Small intestine (tissue), 7 donors: ENCODE measurements around the gene TPX2. TPM values are rescaled to one million over a fixed set of nuclear protein-coding genes. Genes with fewer than 3 reads are reported as not detected.
A peak's percentile ranks its signal among the peaks of the same experiment; 100 is the strongest.
"Not testable (repeated sequence)": the region's sequence is repeated elsewhere in the genome, so short reads cannot be mapped to it uniquely, and the experiment has no call there.

ENCODE experiments used
- DNase-seq, 2 donors: peaks; one replicate each; pipeline versions ENCODE4 v3.0.0 to v3.0.0-alpha.2; 2013
- FAIRE-seq: peaks from 2 replicates; lab custom pipeline; 2012; peaks lifted over from hg19 to GRCh38; lab: Jason Lieb, UNC
- H3K27ac ChIP-seq, 3 donors: one replicate each; pipeline ENCODE4 v1.5.1; 2013; ENCODE audit warnings: low read length in 2 of 3, mild to moderate bottlenecking in 2 of 3, control low read depth in 1 of 3, inconsistent platforms in 1 of 3, low read depth in 1 of 3, moderate library complexity in 1 of 3
- H3K27me3 ChIP-seq, 3 donors: one replicate each; pipeline ENCODE4 v1.6.1; 2013; ENCODE audit warnings: low read length in 3 of 3, inconsistent platforms in 1 of 3; ENCODE audit not compliant: control insufficient read depth in 3 of 3, insufficient read depth in 3 of 3
- H3K36me3 ChIP-seq, 3 donors: one replicate each; pipeline ENCODE4 v1.6.1; 2013; ENCODE audit warnings: low read length in 3 of 3, inconsistent platforms in 1 of 3, low read depth in 1 of 3, mild to moderate bottlenecking in 1 of 3, moderate library complexity in 1 of 3; ENCODE audit not compliant: control insufficient read depth in 3 of 3, insufficient read depth in 2 of 3
- H3K4me1 ChIP-seq, 3 donors: one replicate each; pipeline ENCODE4 v1.6.1; 2013; ENCODE audit warnings: low read length in 2 of 3, inconsistent platforms in 1 of 3, low read depth in 1 of 3, mild to moderate bottlenecking in 1 of 3, moderate library complexity in 1 of 3; ENCODE audit not compliant: control insufficient read depth in 3 of 3, insufficient read depth in 2 of 3
- H3K4me3 ChIP-seq, 3 donors: one replicate each; pipeline ENCODE4 v1.5.1; 2013; ENCODE audit warnings: low read length in 3 of 3, control low read depth in 1 of 3, inconsistent platforms in 1 of 3, low read depth in 1 of 3, mild to moderate bottlenecking in 1 of 3, moderate library complexity in 1 of 3
- H3K9me3 ChIP-seq, 2 donors: one replicate each; pipeline ENCODE4 v1.6.1; 2013; ENCODE audit warnings: low read depth in 1 of 2, low read length in 1 of 2; ENCODE audit not compliant: control insufficient read depth in 2 of 2, insufficient read depth in 1 of 2
- WGBS, 3 donors: extraction: QIAGEN DNeasy Blood & Tissue Kit; methylation state at CpG; one replicate each; pipeline ENCODE4 v1.1.7; 2013; 5-methylcytosine and 5-hydroxymethylcytosine counted together
- polyA plus RNA-seq, 4 donors: library from polyadenylated mRNA; stranded (reverse) in 3 of 4; unstranded in 1 of 4; fragments of 200-250 nt in 3 of 4; fragments of 120-200 nt in 1 of 4; gene quantifications; one replicate each; pipeline versions ENCODE4 v1.2.1 to v1.2.3, GENCODE V29; 2013
- donor health status: healthy with polysubstance abuse.
- donor health status: control.
- donor health status: control.
- donor health status: Bipolar disorder and iron deficiency.
- donor health status: healthy.

Gene TPX2
- polyA plus RNA-seq, 4 donors: 0.81 to 27.8 (median 12.1) TPM

DNA sequence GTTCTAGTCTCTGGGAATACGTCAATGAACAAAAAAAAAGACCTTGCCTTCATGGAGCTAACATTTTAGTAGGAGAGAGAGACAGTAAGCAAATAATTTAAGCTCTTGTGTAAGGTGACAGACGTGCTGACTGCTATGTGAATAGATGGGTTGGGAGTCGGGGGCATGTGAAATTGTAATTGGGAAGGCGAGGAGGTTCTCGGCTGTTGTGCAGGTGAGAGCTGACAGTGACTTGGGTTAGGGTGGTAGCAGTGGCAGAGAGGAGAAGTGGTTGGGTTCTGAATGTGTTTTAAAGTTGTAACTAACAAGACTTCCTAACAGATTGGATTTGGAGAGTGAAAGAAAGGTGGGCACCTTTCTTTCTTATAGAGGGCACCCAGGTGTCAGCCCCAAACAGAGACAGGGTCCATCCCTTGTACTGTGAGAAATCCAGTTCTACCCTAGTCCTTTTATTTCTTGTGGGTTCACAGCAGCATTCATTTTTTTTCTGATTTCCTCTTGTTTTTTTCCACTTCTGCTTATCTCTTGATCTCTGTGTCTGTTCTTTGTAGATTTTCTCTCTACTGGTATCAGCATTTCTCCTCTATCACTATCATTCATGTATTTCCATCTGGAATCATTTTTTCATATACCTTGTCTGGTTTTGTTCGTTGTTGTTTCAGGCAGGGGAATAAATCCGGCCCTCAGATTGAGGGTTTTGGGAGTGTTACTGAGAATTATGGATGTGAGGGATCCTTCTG, 64.6 kb downstream of the TPX2 start:
- H3K9me3 ChIP-seq: no peaks in the 10 kb centered on the region
- H3K4me3 ChIP-seq: no peak overlapping the region
- DNase-seq (no peak), FAIRE-seq (no peak)
- WGBS, 3 donors: 88 to 91% (median 91%) methylated on average over 7 of the region's 7 CpGs
- H3K27me3 ChIP-seq: no peaks in the 10 kb centered on the region
- H3K4me1 ChIP-seq: no peaks in the 10 kb centered on the region
- H3K36me3 ChIP-seq: peaks cover 0 to 9% (median 4%) of the 10 kb centered on the region in 3 donors
- H3K27ac ChIP-seq: no peak overlapping the region

DNA sequence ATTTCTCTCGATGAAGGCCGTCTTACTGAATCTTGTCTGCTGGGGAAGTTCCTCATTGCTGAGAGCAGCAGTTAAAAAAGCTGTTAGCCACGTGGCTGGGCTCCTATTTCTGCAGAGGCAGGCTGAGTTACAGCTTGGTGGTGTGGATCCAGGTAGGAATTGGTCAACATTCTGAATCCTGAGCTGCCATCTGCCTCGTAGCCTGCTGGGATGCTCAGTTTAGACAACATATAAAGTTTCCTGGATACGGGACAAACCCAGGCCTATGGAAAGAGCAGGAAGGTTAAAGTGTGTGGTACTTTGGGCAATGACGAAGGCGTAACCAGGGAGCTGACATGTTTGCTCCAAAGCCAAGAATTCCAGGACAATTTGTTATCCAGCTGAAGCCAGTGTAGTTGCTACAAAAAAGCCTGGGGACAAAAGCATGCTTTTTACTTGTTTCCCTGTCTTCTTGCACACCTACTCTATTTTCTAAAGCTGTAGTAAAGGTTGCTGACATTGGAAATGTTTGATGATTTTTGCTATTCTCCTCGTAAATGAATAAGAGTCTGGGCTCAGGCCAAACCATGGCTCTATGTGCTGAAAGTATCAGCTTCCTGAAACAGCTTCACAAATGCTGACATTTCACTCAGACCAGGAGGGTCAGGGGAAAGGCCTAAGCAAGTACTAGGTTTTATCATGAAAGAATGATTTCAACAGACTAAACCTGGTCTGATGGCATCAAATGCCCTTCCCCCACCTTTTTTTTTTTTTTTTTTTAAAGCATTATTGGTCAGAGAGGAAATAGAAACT, 67.7 kb downstream of the TPX2 start:
- Histone ChIP-seq H3K4me1 (no peaks in the 10 kb centered on the region), H3K27me3 (no peaks in the 10 kb centered on the region), H3K27ac (no peak overlapping the region), H3K9me3 (no peaks in the 10 kb centered on the region), H3K36me3 (peaks cover 0 to 8% (median 0%) of the 10 kb centered on the region in 3 donors), H3K4me3 (no peak overlapping the region)
- WGBS, 3 donors: 81 to 89% (median 88%) methylated on average over 8 of the region's 8 CpGs
- DNase-seq: no peak
- no peak for FAIRE-seq

DNA sequence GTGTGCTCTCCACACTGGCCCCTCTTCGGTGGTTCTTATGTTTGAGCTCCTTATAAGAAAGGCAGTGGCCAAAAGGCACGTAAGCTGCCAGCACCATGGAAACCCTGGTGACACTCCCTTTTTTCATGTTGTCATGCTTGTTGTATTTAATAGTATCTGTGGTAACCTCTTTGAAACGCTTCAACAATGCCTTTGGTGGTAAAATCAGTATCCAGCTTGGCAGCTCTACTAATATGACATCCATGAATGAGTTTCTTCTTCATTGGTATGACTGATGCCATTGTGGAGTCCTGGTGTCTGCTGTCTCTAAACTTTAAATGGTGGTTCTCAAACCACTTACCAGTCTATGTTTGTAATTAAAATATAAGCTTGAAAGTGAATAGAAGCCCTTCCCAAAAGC, 69.4 kb downstream of the TPX2 start:
- H3K27me3 ChIP-seq: no peaks in the 10 kb centered on the region
- no peaks in the 10 kb centered on the region for H3K4me1 ChIP-seq
- no peak for FAIRE-seq
- no peak overlapping the region for H3K4me3 ChIP-seq
- WGBS, 3 donors: 89 to 94% (median 91%) methylated on average over 3 of the region's 3 CpGs
- no peak overlapping the region for H3K27ac ChIP-seq
- peaks cover 0 to 2% (median 0%) of the 10 kb centered on the region in 3 donors for H3K36me3 ChIP-seq
- H3K9me3 ChIP-seq: no peaks in the 10 kb centered on the region
- DNase-seq: no peak

DNA sequence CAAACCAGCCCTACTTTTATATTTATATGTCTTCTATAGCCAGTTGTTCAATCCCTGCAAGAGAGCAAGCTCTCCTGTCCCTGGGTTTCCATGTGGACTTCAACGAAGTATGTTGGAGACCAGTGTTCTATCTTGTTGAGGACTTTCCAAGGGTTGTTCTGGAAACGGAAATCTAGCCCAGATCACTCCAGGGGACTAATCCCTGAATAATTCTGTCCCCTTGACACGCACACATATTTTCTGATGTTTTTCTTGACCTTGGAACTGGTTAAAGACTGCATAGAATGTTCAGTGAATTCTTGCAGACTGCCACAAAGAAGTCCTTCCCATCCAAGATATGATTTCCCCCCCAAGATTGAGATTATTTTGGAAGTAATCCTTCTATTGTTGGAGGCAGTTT, 70.6 kb downstream of the TPX2 start:
- no peak for DNase-seq
- Histone ChIP-seq H3K36me3 (peaks cover 0 to 2% (median 0%) of the 10 kb centered on the region in 3 donors), H3K9me3 (no peaks in the 10 kb centered on the region), H3K4me1 (no peaks in the 10 kb centered on the region), H3K4me3 (no peak overlapping the region), H3K27me3 (no peaks in the 10 kb centered on the region), H3K27ac (no peak overlapping the region)
- 77 to 90% (median 83%) methylated on average over 3 of the region's 3 CpGs for WGBS, 3 donors
- FAIRE-seq: no peak

DNA sequence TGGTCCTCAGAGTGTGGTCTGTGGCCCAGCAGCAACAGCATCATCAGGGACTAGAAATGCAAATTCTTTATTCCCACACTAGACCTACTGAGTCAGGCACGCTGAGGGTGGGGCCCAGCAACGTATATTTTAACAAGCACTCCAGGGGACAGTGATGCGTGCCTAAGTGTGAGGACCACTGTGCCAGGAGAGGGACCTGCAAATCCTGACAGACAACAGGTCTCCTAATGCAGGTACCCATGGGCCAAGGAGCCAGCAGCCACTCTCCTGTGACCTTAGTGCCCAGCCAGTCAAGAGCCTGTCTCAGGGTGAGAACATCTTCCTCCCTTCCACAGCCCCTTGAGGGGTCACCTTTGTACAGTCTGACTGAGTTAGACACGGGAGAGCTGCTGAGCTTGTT, 72.1 kb downstream of the TPX2 start:
- Histone ChIP-seq H3K36me3 (peaks cover 0 to 2% (median 0%) of the 10 kb centered on the region in 3 donors), H3K27ac (peak overlapping the region in 1 of 3 donors; percentile 0), H3K4me1 (no peaks in the 10 kb centered on the region), H3K27me3 (no peaks in the 10 kb centered on the region), H3K4me3 (no peak overlapping the region), H3K9me3 (no peaks in the 10 kb centered on the region)
- WGBS, 3 donors: 86 to 96% (median 93%) methylated on average over 4 of the region's 4 CpGs
- DNase-seq (no peak), FAIRE-seq (no peak)

DNA sequence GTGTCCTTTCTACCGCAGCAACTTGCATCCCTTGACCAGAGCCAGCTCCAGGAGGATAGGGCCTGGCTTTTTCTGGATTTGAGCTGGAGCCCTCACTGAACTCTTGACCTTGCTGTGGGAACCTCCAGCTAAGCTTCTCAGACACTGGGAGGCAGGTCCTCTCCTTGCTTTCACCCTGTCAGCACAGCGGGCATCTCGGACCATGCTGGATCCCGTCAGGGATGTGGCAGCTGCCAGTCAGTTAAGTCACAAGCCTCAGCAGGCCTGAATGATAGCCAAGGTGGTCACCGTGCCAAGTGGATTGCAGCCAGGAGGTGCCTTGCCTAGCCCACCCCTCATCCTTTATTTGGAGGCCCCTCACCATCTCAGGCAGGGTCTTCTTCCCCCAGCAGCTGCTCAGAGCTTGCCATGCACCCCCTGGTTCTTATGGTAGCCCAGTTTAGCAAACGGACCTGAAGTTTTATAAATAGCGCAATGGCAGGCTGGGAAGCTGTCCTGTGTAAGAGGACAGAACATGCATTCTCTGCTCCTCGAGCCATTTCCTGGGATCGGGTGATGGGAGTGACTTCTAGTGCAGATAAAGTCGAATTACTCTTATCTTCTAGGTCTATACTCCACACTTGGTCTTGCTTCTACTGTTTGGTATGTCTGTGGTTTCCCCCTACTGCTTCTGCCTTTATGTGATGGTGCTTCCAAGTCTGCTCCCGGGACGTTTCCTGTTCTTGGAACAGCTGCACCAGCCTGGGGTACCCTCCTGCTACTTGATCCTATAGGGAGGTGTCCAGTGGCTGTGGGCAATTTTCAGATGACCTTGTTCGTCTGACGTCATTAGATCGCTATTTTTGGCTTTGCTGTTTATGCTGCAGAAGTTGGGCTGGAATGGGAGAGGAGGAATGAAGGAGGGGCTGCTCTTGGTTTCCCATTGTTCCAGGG, 73.0 kb downstream of the TPX2 start:
- DNase-seq: no peak
- Histone ChIP-seq H3K36me3 (no peaks in the 10 kb centered on the region), H3K4me1 (no peaks in the 10 kb centered on the region), H3K27me3 (no peaks in the 10 kb centered on the region), H3K9me3 (no peaks in the 10 kb centered on the region), H3K4me3 (no peak overlapping the region), H3K27ac (no peak overlapping the region)
- 60 to 71% (median 61%) methylated on average over 14 to 15 of the region's 15 CpGs for WGBS, 3 donors
- FAIRE-seq: no peak

DNA sequence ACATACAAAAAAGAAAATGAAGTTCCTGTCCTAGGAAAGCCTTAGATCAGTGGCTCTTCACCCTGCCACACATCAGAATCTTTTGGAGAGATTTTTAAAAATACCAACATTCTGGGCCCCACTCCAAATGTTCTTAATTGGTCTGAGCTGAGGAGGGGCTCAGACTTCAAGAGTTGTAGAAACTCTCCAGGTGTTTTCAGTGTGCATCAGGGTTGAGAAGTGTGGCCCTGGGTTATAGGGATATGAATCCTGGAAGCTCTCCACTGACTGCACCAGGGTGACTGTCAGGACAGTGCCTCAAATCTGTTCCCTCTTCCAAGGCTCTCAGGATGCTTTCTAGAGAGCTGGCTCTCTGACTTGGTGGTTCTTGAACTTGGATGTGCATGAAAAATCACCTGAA, 74.5 kb downstream of the TPX2 start:
- no peak overlapping the region for H3K4me3 ChIP-seq
- H3K27me3 ChIP-seq: no peaks in the 10 kb centered on the region
- FAIRE-seq (no peak), DNase-seq (no peak)
- no peaks in the 10 kb centered on the region for H3K4me1 ChIP-seq
- no peak overlapping the region for H3K27ac ChIP-seq
- no peaks in the 10 kb centered on the region for H3K36me3 ChIP-seq
- no peaks in the 10 kb centered on the region for H3K9me3 ChIP-seq

DNA sequence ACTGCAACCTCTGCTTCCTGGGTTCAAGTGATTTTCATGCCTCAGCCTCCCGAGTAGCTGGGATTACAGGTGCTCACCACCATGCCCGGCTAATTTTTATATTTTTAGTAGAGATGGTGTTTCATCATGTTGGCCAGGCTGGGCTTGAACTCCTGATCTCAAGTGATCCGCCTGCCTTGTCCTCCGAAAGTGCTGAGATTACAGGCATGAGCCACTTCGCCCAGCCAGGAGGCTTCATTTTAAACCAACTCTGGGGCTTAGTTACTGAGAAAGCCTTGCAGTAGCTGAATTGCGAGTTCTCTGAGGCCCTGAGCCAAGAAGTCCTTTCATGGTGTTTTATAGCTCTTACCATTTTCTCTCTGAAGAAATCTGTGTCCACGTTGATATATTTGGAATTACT, 75.1 kb downstream of the TPX2 start:
- not testable (repeated sequence) for H3K4me1 ChIP-seq, DNase-seq
- 86 to 87% (median 86%) methylated on average over 7 of the region's 7 CpGs for WGBS, 3 donors

More for the DNA sequence above, 75.1 kb downstream of the TPX2 start:
- not testable (repeated sequence) for H3K36me3 ChIP-seq, H3K27ac ChIP-seq, FAIRE-seq, H3K9me3 ChIP-seq, H3K27me3 ChIP-seq, H3K4me3 ChIP-seq
